ENCODE measurements around the gene TMEM44.

TMEM44 gene

DNA sequence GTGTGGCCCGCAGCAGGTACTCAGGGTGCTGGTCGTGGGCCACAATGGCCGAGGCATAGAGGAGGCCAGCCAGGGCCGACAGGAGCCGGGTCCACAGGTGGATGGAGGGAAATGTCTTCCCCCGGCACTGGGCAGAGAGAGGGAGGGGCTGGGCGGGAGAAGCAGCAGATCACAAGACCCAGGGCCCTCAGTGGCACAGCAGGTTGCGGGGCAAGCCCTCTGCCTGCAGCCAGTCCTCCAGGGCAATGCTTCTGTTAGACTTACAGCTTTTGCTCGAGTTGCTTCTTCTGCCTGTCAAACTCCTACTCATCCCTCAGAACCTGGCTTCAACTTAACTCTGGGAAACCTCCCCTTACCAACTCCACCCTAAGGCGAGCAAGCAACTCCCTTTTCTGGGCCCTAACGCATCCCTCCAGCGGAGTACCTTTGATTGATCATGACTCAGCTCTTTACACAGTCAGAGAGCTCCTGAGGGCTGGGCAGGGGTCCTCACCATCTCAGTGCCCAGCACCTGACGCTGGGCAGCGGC, 16.0 kb downstream of the TMEM44 start:
- Histone ChIP-seq H3K9ac (ENCODE audit: low read depth, low read length, poor library complexity, severe bottlenecking) (no peak overlapping the region), H3K27me3 (ENCODE audit: insufficient read depth, low read length, poor library complexity, severe bottlenecking) (no peaks in the 10 kb centered on the region), H3K4me1 (ENCODE audit: insufficient read depth, low read length, poor library complexity, severe bottlenecking) (peaks cover 14% of the 10 kb centered on the region), H2AFZ (ENCODE audit: low read length) (no peak overlapping the region), H4K20me1 (ENCODE audit: insufficient read depth, low read length, poor library complexity, severe bottlenecking) (no peaks in the 10 kb centered on the region), H3K36me3 (ENCODE audit: insufficient read depth, low read length) (no peaks in the 10 kb centered on the region), H3K79me2 (ENCODE audit: insufficient read depth, low read length) (no peaks in the 10 kb centered on the region), H3K9me3 (ENCODE audit: insufficient read depth, low read depth, low read length) (no peaks in the 10 kb centered on the region), H3K4me2 (ENCODE audit: low read depth, low read length, poor library complexity, severe bottlenecking) (no peak overlapping the region), H3K9me2 (replicated peaks; ENCODE audit: low read depth, low read length) (no peaks in the 10 kb centered on the region), H3F3A (ENCODE audit: low read depth) (no peaks in the 10 kb centered on the region), H3K4me3 (ENCODE audit: low read length, poor library complexity, severe bottlenecking) (no peak overlapping the region)
- TF ChIP-seq EZH2phosphoT487 (IDR thresholded peaks at IDR 0.05; ENCODE audit: borderline replicate concordance) (no peak), CTCF (conservative IDR thresholded peaks at IDR 0.05; ENCODE audit: low read length) (no peak)

GRCh38 chr3:194615226-194615625, 18.0 kb downstream of the TMEM44 start:
- no peaks in the 10 kb centered on the region for H3K9me3 ChIP-seq (ENCODE audit: insufficient read depth, low read depth, low read length)
- H4K20me1 ChIP-seq (ENCODE audit: insufficient read depth, low read length, poor library complexity, severe bottlenecking) = no peaks in the 10 kb centered on the region
- no peak overlapping the region for H3K9ac ChIP-seq (ENCODE audit: low read depth, low read length, poor library complexity, severe bottlenecking)
- no peak for TF ChIP-seq EZH2phosphoT487 (IDR thresholded peaks at IDR 0.05; ENCODE audit: borderline replicate concordance)
- TF ChIP-seq CTCF (conservative IDR thresholded peaks at IDR 0.05; ENCODE audit: low read length) = no peak
- H2AFZ ChIP-seq (ENCODE audit: low read length) = no peak overlapping the region
- no peaks in the 10 kb centered on the region for H3K9me2 ChIP-seq (replicated peaks; ENCODE audit: low read depth, low read length)
- H3K36me3 ChIP-seq (ENCODE audit: insufficient read depth, low read length) = no peaks in the 10 kb centered on the region
- H3K4me2 ChIP-seq (ENCODE audit: low read depth, low read length, poor library complexity, severe bottlenecking) = no peak overlapping the region
- no peaks in the 10 kb centered on the region for H3F3A ChIP-seq (ENCODE audit: low read depth)
- H3K4me1 ChIP-seq (ENCODE audit: insufficient read depth, low read length, poor library complexity, severe bottlenecking) = no peaks in the 10 kb centered on the region
- no peaks in the 10 kb centered on the region for H3K27me3 ChIP-seq (ENCODE audit: insufficient read depth, low read length, poor library complexity, severe bottlenecking)
- no peak overlapping the region for H3K4me3 ChIP-seq (ENCODE audit: low read length, poor library complexity, severe bottlenecking)
- no peaks in the 10 kb centered on the region for H3K79me2 ChIP-seq (ENCODE audit: insufficient read depth, low read length)

DNA sequence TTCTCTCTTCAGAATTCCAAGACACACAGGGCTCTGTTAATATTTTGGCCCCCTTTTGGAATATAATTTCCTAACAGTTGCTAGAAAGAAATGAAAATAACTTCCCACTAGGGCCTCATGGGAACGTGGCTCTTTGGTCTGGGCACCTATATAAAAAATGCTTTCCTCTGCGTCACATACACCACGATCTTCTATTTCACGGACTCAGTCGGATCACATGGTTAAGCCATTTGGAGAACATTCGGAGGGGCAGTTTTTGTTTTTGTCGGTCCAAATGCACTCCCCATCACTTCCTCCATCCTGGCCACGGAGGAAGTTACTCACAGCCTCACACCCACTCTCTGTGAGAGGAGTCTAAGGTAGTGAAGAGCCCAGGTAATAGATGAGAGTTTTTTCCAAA, 21.0 kb downstream of the TMEM44 start:
- H3K9me2 ChIP-seq (replicated peaks; ENCODE audit: low read depth, low read length) = no peaks in the 10 kb centered on the region
- H3K36me3 ChIP-seq (ENCODE audit: insufficient read depth, low read length) = no peaks in the 10 kb centered on the region
- no peaks in the 10 kb centered on the region for H3K79me2 ChIP-seq (ENCODE audit: insufficient read depth, low read length)
- TF ChIP-seq EZH2phosphoT487 (IDR thresholded peaks at IDR 0.05; ENCODE audit: borderline replicate concordance) = no peak
- no peak for TF ChIP-seq CTCF (conservative IDR thresholded peaks at IDR 0.05; ENCODE audit: low read length)
- H3K9ac ChIP-seq (ENCODE audit: low read depth, low read length, poor library complexity, severe bottlenecking) = no peak overlapping the region
- H3K4me3 ChIP-seq (ENCODE audit: low read length, poor library complexity, severe bottlenecking) = no peak overlapping the region
- H3F3A ChIP-seq (ENCODE audit: low read depth) = no peaks in the 10 kb centered on the region
- no peaks in the 10 kb centered on the region for H3K27me3 ChIP-seq (ENCODE audit: insufficient read depth, low read length, poor library complexity, severe bottlenecking)
- no peaks in the 10 kb centered on the region for H3K4me1 ChIP-seq (ENCODE audit: insufficient read depth, low read length, poor library complexity, severe bottlenecking)
- H3K4me2 ChIP-seq (ENCODE audit: low read depth, low read length, poor library complexity, severe bottlenecking) = no peak overlapping the region
- no peaks in the 10 kb centered on the region for H3K9me3 ChIP-seq (ENCODE audit: insufficient read depth, low read depth, low read length)
- H4K20me1 ChIP-seq (ENCODE audit: insufficient read depth, low read length, poor library complexity, severe bottlenecking) = no peaks in the 10 kb centered on the region
- H2AFZ ChIP-seq (ENCODE audit: low read length) = no peak overlapping the region

All from Loucy (cell line).